Endothelial cell of umbilical vein (primary cell): Measurements from ENCODE around the gene COL4A1. TPM values are rescaled to one million over a fixed set of nuclear protein-coding genes. Genes with fewer than 3 reads are reported as not detected.

Source experiments
- BruUV-seq: library from RNA; stranded (reverse); fragments of 400-500 nt; replicated peaks from 2 replicates; lab custom pipeline; 2021; lab: Mats Ljungman, UMichigan
- CTCF ChIA-PET: fragments of 300-600, 350-600 bp; sonication (Branson Sonifier 250); formaldehyde crosslinking; loops from one replicate; lab custom pipeline; 2021; ENCODE audit warnings: antibody characterized with exemption, inconsistent platforms; lab: Charles Lee
- POLR2A ChIA-PET: fragments of 300-600, 350-600 bp; sonication (Branson Sonifier 250); formaldehyde crosslinking; loops from one replicate; lab custom pipeline; 2021; ENCODE audit warnings: antibody characterized with exemption, inconsistent platforms; lab: Charles Lee
- DNase-seq: peaks from one replicate; pipeline ENCODE4 v3.0.0-alpha.2; 2011; ENCODE audit warnings: low read depth, low spot score
- FAIRE-seq: peaks from 2 replicates; lab custom pipeline; 2011; peaks lifted over from hg19 to GRCh38; lab: Jason Lieb, UNC
- H2AFZ ChIP-seq: 2 replicates; pipeline ENCODE4 v1.6.0; 2012; ENCODE audit warnings: low read depth, low read length, control low read depth, inconsistent platforms
- H3K27ac ChIP-seq: 2 replicates; pipeline ENCODE4 v1.5.1; 2011; ENCODE audit warnings: low read depth, mild to moderate bottlenecking, control low read depth, low read length, moderate library complexity; ENCODE audit not compliant: insufficient read depth
- H3K27me3 ChIP-seq, 2 experiments: 2 replicates each; pipeline versions ENCODE4 v1.6.0 to v1.6.1; 2011; ENCODE audit warnings: low read length in 2 of 2, mixed read lengths in 1 of 2; ENCODE audit not compliant: control insufficient read depth in 2 of 2, insufficient read depth in 2 of 2
- H3K36me3 ChIP-seq, 2 experiments: 2 replicates in 1 of 2; 3 replicates in 1 of 2; pipeline ENCODE4 v1.5.1; 2011; ENCODE audit warnings: low read length in 2 of 2, mild to moderate bottlenecking in 1 of 2, moderate library complexity in 1 of 2; ENCODE audit not compliant: control insufficient read depth in 2 of 2, insufficient read depth in 2 of 2; ENCODE audit errors: extremely low read depth in 1 of 2
- H3K4me1 ChIP-seq: 3 replicates; pipeline ENCODE4 v1.5.1; 2011; ENCODE audit warnings: mild to moderate bottlenecking, low read length; ENCODE audit not compliant: control insufficient read depth, insufficient read depth; ENCODE audit errors: extremely low read depth
- H3K4me2 ChIP-seq: 2 replicates; pipeline ENCODE4 v1.6.1; 2011; ENCODE audit warnings: low read length, control low read depth, mixed read lengths; ENCODE audit not compliant: insufficient read depth
- H3K4me3 ChIP-seq, 3 experiments: fragments of 200-600 bp in 1 of 3; sonication (generic), shearing (Covaris generic) in 1 of 3; replicated peaks in 1 of 3; 2 replicates each; pipeline ENCODE4 v1.5.1; 2011 to 2016; ENCODE audit warnings: control low read depth in 3 of 3, low read length in 3 of 3, mild to moderate bottlenecking in 2 of 3, inconsistent platforms in 1 of 3, low read depth in 1 of 3, moderate library complexity in 1 of 3; ENCODE audit not compliant: insufficient read depth in 1 of 3
- H3K79me2 ChIP-seq: 2 replicates; pipeline ENCODE4 v1.6.0; 2012; ENCODE audit warnings: low read length, inconsistent platforms; ENCODE audit not compliant: control insufficient read depth, insufficient read depth
- H3K9ac ChIP-seq: replicated peaks from 2 replicates; pipeline ENCODE3; 2011; ENCODE audit warnings: low read length, control low read depth; ENCODE audit not compliant: insufficient read depth; ENCODE audit errors: extremely low read depth
- H3K9me1 ChIP-seq: replicated peaks from 3 replicates; pipeline ENCODE4 v1.6.0; 2011; ENCODE audit warnings: mild to moderate bottlenecking, low read length; ENCODE audit not compliant: control insufficient read depth, insufficient read depth; ENCODE audit errors: extremely low read depth
- H3K9me3 ChIP-seq: replicated peaks from 2 replicates; pipeline ENCODE4 v1.5.1; 2012; ENCODE audit warnings: low read length, inconsistent platforms; ENCODE audit not compliant: control insufficient read depth, insufficient read depth
- H4K20me1 ChIP-seq: replicated peaks from 2 replicates; pipeline ENCODE3; 2011; ENCODE audit warnings: mild to moderate bottlenecking, low read length; ENCODE audit not compliant: control insufficient read depth, insufficient read depth; ENCODE audit errors: extremely low read depth
- EZH2 ChIP-seq: IDR thresholded peaks from 2 replicates; pipeline ENCODE4 v1.6.1; 2012; ENCODE audit warnings: borderline replicate concordance, low read depth, mild to moderate bottlenecking, moderate library complexity, low read length, inconsistent platforms; ENCODE audit not compliant: severe bottlenecking
- FOS ChIP-seq: IDR thresholded peaks from 2 replicates; pipeline ENCODE4 v1.6.1; 2011; ENCODE audit warnings: mild to moderate bottlenecking, low read length, moderate library complexity, borderline replicate concordance; ENCODE audit not compliant: insufficient read depth
- GATA2 ChIP-seq: IDR thresholded peaks from 2 replicates; pipeline ENCODE4 v1.7.0; 2011; ENCODE audit warnings: low read depth, mild to moderate bottlenecking, moderate library complexity, mixed read lengths, low read length; ENCODE audit not compliant: insufficient read length, insufficient read depth
- JUN ChIP-seq: IDR thresholded peaks from 2 replicates; pipeline ENCODE4 v1.6.1; 2011; ENCODE audit warnings: borderline replicate concordance, low read depth; ENCODE audit not compliant: insufficient read length, insufficient read depth
- MYC ChIP-seq: IDR thresholded peaks from one replicate; pipeline ENCODE4 v1.6.1; 2011; ENCODE audit warnings: mild to moderate bottlenecking, low read depth, low read length
- POLR2A ChIP-seq: IDR thresholded peaks from 2 replicates; pipeline ENCODE4 v1.6.1; 2012; ENCODE audit warnings: low read depth, mild to moderate bottlenecking, control low read depth, low read length
- POLR2AphosphoS5 ChIP-seq: IDR thresholded peaks from 2 replicates; pipeline ENCODE4 v1.6.1; 2012; ENCODE audit warnings: low read depth, mild to moderate bottlenecking, control low read depth, low read length, moderate library complexity; ENCODE audit not compliant: insufficient read depth
- dilution Hi-C: fragments of 300-500 bp; cut with MboI; formaldehyde crosslinking; loops from one replicate; pipeline ENCODE4 v1.15.0; 2019; ENCODE audit warnings: low sequenced_read_pairs; ENCODE audit not compliant: extremely low pct_ligation_motif_present
- intact Hi-C: fragments of 100-400 bp; cut with micrococcal nuclease; formaldehyde crosslinking; loops from one replicate; pipeline ENCODE4 v1.10.0; 2022
- polyA plus RNA-seq, 4 experiments: library from polyadenylated mRNA; depleted of rRNA in 3 of 4; stranded (reverse) in 3 of 4; unstranded in 1 of 4; fragments of >200 nt; gene quantifications; 2 replicates each; pipeline versions ENCODE4 v1.2.1 to v1.2.3, GENCODE V29; 2011 to 2012; ENCODE audit warnings: missing spikeins in 1 of 4
- total RNA-seq: library from RNA; stranded (reverse); gene quantifications from 2 replicates; pipeline ENCODE4 v1.2.3, GENCODE V29; 2021
- TF ChIP-seq, protein P1 (sequence below): IDR thresholded peaks from 2 replicates; pipeline ENCODE4 v1.6.1; 2011; ENCODE audit not compliant: insufficient read depth, insufficient read length
- TF ChIP-seq, protein P2 (sequence below), 2 donors: IDR thresholded peaks; 1 replicate in 1 of 2; 2 replicates in 1 of 2; pipeline ENCODE4 v1.5.1; 2011; ENCODE audit warnings: low read length in 2 of 2, mild to moderate bottlenecking in 2 of 2, moderate library complexity in 2 of 2, control low read depth in 1 of 2, inconsistent platforms in 1 of 2, low read depth in 1 of 2; ENCODE audit not compliant: insufficient read depth in 1 of 2; ENCODE audit errors: extremely low read depth in 1 of 2

Gene COL4A1
- total and polyA plus RNA-seq, 2 donors (not counting 3 experiments of a cell fraction or from before 2014, with no cell fraction given): 384 to 1,119 TPM

- POLR2A ChIA-PET: no interaction called here
- BruUV-seq: no TSS peak
Measured at GRCh38 chr13:110173247-110173818, 133.6 kb downstream of the COL4A1 start.

More at GRCh38 chr13:110173247-110173818, 133.6 kb downstream of the COL4A1 start:
- H3K27ac ChIP-seq: no peak overlapping the region
- no peak overlapping the region for H3K9ac ChIP-seq
- DNase-seq (no peak), FAIRE-seq (no peak)
- H4K20me1 ChIP-seq: no peaks in the 10 kb centered on the region
- no peaks in the 10 kb centered on the region for H3K9me1 ChIP-seq
- H3K36me3 ChIP-seq: peaks cover 47 to 71% of the 10 kb centered on the region in 2 experiments
- CTCF ChIA-PET: no interaction called here
- intact Hi-C loops (no loop called here), dilution Hi-C loops (no loop called here)
- no peaks in the 10 kb centered on the region for H3K4me1 ChIP-seq
- H3K9me3 ChIP-seq: no peaks in the 10 kb centered on the region
- no peaks in the 10 kb centered on the region for H3K79me2 ChIP-seq
- no peak overlapping the region for H2AFZ ChIP-seq
- TF ChIP-seq JUN (no peak), POLR2A (no peak), EZH2 (no peak), GATA2 (no peak), FOS (no peak), POLR2AphosphoS5 (no peak), MYC (no peak)
- TF ChIP-seq, protein P1, sequence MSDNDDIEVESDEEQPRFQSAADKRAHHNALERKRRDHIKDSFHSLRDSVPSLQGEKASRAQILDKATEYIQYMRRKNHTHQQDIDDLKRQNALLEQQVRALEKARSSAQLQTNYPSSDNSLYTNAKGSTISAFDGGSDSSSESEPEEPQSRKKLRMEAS: no peak
- TF ChIP-seq, protein P2, sequence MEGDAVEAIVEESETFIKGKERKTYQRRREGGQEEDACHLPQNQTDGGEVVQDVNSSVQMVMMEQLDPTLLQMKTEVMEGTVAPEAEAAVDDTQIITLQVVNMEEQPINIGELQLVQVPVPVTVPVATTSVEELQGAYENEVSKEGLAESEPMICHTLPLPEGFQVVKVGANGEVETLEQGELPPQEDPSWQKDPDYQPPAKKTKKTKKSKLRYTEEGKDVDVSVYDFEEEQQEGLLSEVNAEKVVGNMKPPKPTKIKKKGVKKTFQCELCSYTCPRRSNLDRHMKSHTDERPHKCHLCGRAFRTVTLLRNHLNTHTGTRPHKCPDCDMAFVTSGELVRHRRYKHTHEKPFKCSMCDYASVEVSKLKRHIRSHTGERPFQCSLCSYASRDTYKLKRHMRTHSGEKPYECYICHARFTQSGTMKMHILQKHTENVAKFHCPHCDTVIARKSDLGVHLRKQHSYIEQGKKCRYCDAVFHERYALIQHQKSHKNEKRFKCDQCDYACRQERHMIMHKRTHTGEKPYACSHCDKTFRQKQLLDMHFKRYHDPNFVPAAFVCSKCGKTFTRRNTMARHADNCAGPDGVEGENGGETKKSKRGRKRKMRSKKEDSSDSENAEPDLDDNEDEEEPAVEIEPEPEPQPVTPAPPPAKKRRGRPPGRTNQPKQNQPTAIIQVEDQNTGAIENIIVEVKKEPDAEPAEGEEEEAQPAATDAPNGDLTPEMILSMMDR (IDR thresholded peaks at IDR 0.05; ENCODE audit: extremely low read depth in 1 of 2, insufficient read depth in 1 of 2, low read depth in 1 of 2, low read length in 2 of 2): no peak
- H3K4me3 ChIP-seq: no peak overlapping the region
- no peak overlapping the region for H3K4me2 ChIP-seq
- H3K27me3 ChIP-seq: no peaks in the 10 kb centered on the region
